Heart left ventricle (tissue), 13 donors: ENCODE measurements around the gene ASB9.

Experiments used
- POLR2A ChIP-seq, 2 donors: fragments of 450-650 bp; IDR thresholded peaks; one replicate each; pipeline ENCODE4 v1.6.1; 2017; ENCODE audit warnings: antibody characterized with exemption in 2 of 2, mild to moderate bottlenecking in 2 of 2, moderate library complexity in 2 of 2
- TF ChIP-seq, protein P1 (sequence below), 12 donors: fragments of 200-600 bp; sonication (generic) in 4 of 12; IDR thresholded peaks; one replicate each; pipeline versions ENCODE4 v1.5.0 to v1.8.0; 2018 to 2022; ENCODE audit warnings: antibody characterized with exemption in 12 of 12, mild to moderate bottlenecking in 5 of 12
- donor health status: ischemic (EF 13 %, LVEDD 7.1; RV severe dilation, severe dysfunction).
- donor health status: DM: no; HTN: yes; CAD: no.
- donor health status: DM: no; HTN: no; CAD: no.
- donor health status: ischemic (EF 25% LVEDD 6.9; RV normal size, moderate dysfunction).
- donor health status: ischemic (EF 25% LVEDD 5.7; RV mildly dilated, moderate dysfunction).
- donor health status: ischemic (EF 35%, LVEDD 5.7; RV mildly dilated, moderate dysfunction).
- donor health status: nonischemic (EF 11% LVEDD 7.7; RV severe dilation, severe dysfunction).
- donor health status: DM: yes; HTN: yes; CAD: no.
- donor health status: PGD.
- donor health status: ischemic (EF 29% LVEDD 5.4; RV normal size, mild dysfunction).
- donor health status: nonischemic (EF 23%, LVEDD 6.1; RV moderate dilation, normal function).

DNA sequence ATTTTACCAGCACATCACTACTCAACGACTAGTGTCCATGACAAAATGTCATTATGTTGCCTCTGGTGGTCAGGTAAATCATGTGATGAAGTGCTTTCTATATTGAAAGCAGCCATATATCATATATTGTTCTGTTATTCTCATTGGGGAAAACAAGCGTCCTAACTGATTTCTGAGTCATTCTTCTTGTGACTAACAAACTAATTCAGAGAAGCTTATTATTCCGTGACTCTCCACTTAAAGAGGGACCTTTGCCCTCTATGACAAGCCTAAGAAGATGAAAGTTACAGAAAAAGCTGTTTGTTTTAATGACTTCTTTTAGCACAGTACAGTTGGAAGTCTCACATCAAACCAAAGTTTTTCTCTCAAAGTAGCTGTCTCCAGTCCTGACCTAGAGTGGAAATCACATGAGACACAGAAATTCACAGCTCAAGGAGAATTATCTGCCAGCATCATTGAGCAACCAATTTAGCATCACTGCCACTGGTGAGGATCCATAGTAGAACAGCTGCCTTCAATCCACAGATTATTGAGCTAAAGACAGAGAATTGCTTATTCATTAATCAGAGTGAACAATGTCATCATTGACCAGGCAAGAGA, 36.4 kb downstream of the ASB9 start:
- TF ChIP-seq, protein P1, sequence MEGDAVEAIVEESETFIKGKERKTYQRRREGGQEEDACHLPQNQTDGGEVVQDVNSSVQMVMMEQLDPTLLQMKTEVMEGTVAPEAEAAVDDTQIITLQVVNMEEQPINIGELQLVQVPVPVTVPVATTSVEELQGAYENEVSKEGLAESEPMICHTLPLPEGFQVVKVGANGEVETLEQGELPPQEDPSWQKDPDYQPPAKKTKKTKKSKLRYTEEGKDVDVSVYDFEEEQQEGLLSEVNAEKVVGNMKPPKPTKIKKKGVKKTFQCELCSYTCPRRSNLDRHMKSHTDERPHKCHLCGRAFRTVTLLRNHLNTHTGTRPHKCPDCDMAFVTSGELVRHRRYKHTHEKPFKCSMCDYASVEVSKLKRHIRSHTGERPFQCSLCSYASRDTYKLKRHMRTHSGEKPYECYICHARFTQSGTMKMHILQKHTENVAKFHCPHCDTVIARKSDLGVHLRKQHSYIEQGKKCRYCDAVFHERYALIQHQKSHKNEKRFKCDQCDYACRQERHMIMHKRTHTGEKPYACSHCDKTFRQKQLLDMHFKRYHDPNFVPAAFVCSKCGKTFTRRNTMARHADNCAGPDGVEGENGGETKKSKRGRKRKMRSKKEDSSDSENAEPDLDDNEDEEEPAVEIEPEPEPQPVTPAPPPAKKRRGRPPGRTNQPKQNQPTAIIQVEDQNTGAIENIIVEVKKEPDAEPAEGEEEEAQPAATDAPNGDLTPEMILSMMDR (IDR thresholded peaks at IDR 0.05) = no peak
- TF ChIP-seq POLR2A (IDR thresholded peaks at IDR 0.05) = no peak
